Brain microvascular endothelial cell (primary cell): ENCODE results near the gene ARHGAP32.
"Not testable (repeated sequence)": the region's sequence is repeated elsewhere in the genome, so short reads cannot be mapped to it uniquely, and the experiment has no call there.

Experiments used
- DNase-seq: peaks from one replicate; pipeline ENCODE4 v3.0.0-alpha.2; 2020
- H3K27ac ChIP-seq: fragments of 250-450 bp; sonication (Bioruptor Pico); 2 replicates; pipeline ENCODE4 v1.5.1; 2020; ENCODE audit warnings: mild to moderate bottlenecking, moderate library complexity
- H3K27me3 ChIP-seq: fragments of 250-450 bp; sonication (Bioruptor Pico); replicated peaks from 2 replicates; pipeline ENCODE4 v1.5.1; 2020; ENCODE audit warnings: mild to moderate bottlenecking
- H3K36me3 ChIP-seq: fragments of 250-450 bp; sonication (Bioruptor Pico); replicated peaks from 2 replicates; pipeline ENCODE4 v1.5.1; 2020; ENCODE audit warnings: mild to moderate bottlenecking
- H3K4me3 ChIP-seq: 2 replicates; pipeline ENCODE4 v1.5.1; 2011; ENCODE audit warnings: low read depth, mild to moderate bottlenecking, control low read depth, low read length, moderate library complexity
- in situ Hi-C: cut with HindIII; loops from 2 replicates; pipeline ENCODE4 v1.10.0; 2017; ENCODE audit warnings: low sequenced_read_pairs, low pct_ligation_motif_present
- TF ChIP-seq, protein P1 (sequence below): IDR thresholded peaks from 2 replicates; pipeline ENCODE4 v1.5.1; 2011; ENCODE audit warnings: low read depth, mild to moderate bottlenecking, moderate library complexity, low read length, control low read depth, inconsistent platforms; ENCODE audit errors: missing control alignments

The ARHGAP32 gene

DNA sequence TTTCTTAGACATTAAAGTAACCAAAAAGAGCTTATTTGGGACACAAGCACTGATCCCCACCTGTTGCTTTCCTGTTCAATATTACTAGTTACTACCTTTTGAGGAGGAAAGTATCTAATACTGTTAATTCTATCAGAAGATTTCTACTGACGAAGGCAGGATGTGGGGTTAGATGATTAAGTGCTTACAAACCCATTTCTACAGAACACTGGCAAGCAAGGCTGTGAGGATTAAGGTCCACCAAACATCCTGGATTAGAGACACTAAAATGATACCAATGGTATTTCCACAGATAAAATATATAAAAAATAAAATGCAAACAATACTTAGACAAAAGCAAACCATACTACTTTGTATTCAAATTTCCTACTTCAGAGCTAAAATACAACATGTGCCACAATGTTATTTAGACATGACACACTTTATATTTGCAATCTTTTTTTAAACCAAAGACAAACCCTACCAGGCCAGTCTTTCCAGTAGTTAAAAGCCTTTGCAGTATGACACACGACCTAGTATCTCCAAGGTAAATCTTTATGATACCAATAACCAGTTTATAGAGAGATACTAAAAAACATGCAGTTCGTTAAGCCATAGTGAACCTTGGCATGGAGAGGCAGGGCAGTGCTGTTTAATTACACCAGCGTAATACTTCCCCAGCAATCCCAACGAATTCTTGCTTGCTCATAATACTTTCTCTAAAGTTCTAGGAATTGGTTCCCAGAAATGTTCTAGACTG lies 178.2 kb downstream of the ARHGAP32 start:
- no peaks in the 10 kb centered on the region for H3K27me3 ChIP-seq
- no peak overlapping the region for H3K27ac ChIP-seq
- in situ Hi-C loops, result no loop called here
- H3K4me3 ChIP-seq, result no peak overlapping the region
- DNase-seq, result no peak
- H3K36me3 ChIP-seq, result no peaks in the 10 kb centered on the region
- TF ChIP-seq, protein P1, sequence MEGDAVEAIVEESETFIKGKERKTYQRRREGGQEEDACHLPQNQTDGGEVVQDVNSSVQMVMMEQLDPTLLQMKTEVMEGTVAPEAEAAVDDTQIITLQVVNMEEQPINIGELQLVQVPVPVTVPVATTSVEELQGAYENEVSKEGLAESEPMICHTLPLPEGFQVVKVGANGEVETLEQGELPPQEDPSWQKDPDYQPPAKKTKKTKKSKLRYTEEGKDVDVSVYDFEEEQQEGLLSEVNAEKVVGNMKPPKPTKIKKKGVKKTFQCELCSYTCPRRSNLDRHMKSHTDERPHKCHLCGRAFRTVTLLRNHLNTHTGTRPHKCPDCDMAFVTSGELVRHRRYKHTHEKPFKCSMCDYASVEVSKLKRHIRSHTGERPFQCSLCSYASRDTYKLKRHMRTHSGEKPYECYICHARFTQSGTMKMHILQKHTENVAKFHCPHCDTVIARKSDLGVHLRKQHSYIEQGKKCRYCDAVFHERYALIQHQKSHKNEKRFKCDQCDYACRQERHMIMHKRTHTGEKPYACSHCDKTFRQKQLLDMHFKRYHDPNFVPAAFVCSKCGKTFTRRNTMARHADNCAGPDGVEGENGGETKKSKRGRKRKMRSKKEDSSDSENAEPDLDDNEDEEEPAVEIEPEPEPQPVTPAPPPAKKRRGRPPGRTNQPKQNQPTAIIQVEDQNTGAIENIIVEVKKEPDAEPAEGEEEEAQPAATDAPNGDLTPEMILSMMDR, result no peak

- no peaks in the 10 kb centered on the region for H3K27me3 ChIP-seq
- no peak overlapping the region for H3K4me3 ChIP-seq
- in situ Hi-C loops, result no loop called here
- no peak overlapping the region for H3K27ac ChIP-seq
- TF ChIP-seq, protein P1, result no peak
- no peaks in the 10 kb centered on the region for H3K36me3 ChIP-seq
- DNase-seq, result no peak
Measured at GRCh38 chr11:129012880-129013279, 179.2 kb downstream of the ARHGAP32 start.

DNA sequence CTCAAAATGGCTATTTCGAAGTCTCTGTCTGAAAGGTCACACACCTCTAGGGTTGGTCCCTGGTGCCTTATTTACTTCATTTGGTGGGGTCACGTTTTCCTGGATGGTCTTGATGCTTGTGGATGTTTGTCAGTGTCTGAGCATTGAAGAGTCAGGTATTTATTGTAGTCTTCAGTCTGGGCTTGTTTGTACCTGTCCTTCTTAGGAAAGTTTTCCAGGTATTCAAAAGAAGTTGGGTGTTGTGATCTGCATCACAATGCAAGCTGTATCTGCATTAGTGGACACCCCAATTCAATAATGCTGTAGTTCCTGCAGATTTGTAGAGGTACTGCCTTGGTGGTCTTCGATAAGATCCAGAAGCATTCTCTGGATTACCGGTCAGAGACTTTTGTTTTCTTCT lies 186.0 kb downstream of the ARHGAP32 start:
- in situ Hi-C loops, result no loop called here
- H3K27me3 ChIP-seq, result no peaks in the 10 kb centered on the region
- H3K4me3 ChIP-seq, result no peak overlapping the region
- TF ChIP-seq, protein P1, result no peak
- DNase-seq, result no peak
- no peaks in the 10 kb centered on the region for H3K36me3 ChIP-seq
- no peak overlapping the region for H3K27ac ChIP-seq

DNA sequence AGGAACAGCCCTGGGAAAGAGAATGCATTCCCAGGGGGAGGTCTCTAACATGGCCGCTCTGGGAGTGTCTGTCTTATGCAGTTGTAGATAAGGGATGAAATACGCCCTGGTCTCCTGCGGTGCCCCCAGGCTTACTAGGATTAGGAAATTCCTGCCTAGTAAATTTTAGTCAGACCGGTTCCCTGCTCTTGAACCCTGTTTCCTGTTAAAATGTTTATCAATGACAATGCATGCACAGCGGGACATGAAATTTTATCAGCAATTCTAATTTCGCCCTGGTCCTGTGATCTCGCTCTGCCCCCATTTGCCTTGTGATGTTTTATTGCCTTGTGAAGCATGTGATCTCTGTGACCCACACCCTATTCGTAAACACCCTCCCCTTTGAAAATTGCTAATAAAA lies 193.0 kb downstream of the ARHGAP32 start:
- in situ Hi-C loops, H3K36me3 ChIP-seq, H3K27ac ChIP-seq, H3K4me3 ChIP-seq, H3K27me3 ChIP-seq, DNase-seq: not testable (repeated sequence)

DNA sequence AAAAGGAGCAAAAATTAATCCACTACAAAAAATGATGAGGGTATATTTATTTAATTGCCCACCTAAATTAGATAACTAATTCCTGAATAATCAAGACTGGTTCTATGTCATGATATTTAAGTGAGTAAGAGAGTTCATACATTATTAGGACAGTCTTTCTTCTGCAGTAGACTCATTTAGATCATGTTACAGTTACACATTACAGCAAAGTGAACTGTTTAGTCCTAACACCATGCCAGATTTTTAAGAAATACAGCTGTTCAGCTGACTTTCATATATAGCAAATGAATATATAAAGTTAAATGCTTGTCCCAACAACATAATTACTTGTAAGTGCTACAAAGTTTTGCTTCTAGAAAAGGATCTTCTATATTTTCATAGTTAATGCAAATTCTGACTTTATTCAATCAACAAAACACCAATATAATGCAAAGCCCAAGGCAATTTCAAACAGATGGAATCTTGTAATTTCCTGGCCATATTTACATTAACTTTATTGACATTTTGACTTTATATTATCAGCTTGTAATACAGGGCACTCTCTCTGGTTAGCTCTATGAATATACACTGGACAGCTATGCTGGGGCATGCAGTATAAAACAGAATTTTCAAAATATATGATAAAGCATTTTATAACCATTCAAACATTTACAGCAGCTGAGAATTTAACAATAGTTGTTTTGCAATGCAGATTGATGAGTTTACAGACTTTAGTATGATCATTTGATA lies 203.7 kb downstream of the ARHGAP32 start:
- in situ Hi-C loops, result no loop called here
- no peak overlapping the region for H3K4me3 ChIP-seq
- TF ChIP-seq, protein P1, result no peak
- H3K27me3 ChIP-seq, result no peaks in the 10 kb centered on the region
- H3K36me3 ChIP-seq, result no peaks in the 10 kb centered on the region
- DNase-seq, result no peak
- H3K27ac ChIP-seq, result no peak overlapping the region

GRCh38 chr11:128985880-128986279 lies 206.2 kb downstream of the ARHGAP32 start:
- DNase-seq, result no peak
- no peak overlapping the region for H3K4me3 ChIP-seq
- H3K27me3 ChIP-seq, result no peaks in the 10 kb centered on the region
- TF ChIP-seq, protein P1, result no peak
- in situ Hi-C loops, result no loop called here
- H3K27ac ChIP-seq, result no peak overlapping the region
- no peaks in the 10 kb centered on the region for H3K36me3 ChIP-seq
